T47D (cell line): ENCODE data around the gene METTL25.

Experiments used
- DNase-seq, 2 experiments: peaks; one replicate each; pipeline versions ENCODE4 v3.0.0 to v3.0.0-alpha.2; 2011 to 2012; ENCODE audit warnings: low read depth in 1 of 2, low spot score in 1 of 2
- JUND ChIP-seq: IDR thresholded peaks from 2 replicates; pipeline ENCODE4 v1.6.1; 2012; ENCODE audit warnings: low read depth
- in situ Hi-C: cut with HindIII; loops from 2 replicates; pipeline ENCODE4 v1.10.0; 2016; ENCODE audit warnings: low sequenced_read_pairs, low pct_unique_long_range_greater_than_20kb

METTL25 gene, protein sequence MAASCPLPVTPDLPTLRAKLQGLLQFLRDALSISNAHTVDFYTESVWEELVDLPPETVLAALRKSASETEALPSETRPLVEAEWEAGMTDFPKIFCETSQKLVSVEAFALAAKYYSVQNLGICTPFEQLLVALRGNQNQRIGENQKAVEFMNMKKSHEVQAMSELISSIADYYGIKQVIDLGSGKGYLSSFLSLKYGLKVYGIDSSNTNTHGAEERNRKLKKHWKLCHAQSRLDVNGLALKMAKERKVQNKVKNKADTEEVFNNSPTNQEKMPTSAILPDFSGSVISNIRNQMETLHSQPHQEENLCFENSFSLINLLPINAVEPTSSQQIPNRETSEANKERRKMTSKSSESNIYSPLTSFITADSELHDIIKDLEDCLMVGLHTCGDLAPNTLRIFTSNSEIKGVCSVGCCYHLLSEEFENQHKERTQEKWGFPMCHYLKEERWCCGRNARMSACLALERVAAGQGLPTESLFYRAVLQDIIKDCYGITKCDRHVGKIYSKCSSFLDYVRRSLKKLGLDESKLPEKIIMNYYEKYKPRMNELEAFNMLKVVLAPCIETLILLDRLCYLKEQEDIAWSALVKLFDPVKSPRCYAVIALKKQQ

DNA sequence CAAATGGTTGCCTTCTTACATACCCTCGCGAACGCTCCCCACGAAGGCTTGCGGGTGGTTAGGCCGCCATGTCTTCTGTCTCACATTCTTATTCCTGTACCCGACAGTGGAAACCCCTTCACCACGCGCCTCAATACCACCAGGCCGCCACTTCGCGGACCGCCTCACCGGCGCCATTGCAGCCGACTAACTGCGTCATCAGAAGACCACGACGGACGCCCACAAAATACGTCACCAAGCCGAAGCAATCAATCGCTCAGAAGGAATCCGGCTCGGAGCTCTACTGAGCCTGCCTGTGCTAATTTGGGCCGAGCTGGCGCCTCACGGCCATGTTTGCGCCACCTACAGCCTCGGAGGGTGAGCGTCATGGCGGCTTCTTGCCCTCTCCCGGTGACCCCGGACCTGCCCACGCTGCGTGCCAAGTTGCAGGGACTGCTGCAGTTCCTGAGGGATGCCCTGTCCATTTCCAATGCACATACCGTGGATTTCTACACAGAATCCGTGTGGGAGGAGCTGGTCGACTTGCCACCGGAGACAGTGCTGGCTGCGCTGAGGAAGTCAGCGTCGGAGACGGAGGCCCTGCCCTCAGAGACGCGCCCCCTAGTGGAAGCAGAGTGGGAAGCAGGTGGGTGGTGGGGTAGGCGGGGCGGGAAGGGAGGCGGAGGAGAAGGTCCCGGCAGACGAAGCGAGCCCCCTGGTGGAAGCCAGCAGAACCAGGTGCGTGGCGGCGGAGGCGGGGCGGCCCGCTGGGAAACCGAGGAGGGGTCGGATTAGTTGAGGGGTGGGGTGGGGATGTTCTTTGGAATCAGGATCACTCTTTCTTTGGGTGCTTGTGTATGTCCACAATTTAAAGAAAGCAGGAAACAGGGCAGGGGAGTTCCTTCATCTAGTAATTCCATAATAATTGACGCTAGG is at the start of gene METTL25, which contains the start of gene CCDC59:
TSS of gene METTL25 (plus strand) at position 330 of the 915 bp plus-strand sequence. CDS start at position 367, 37 bp downstream.
TSS of gene CCDC59 (minus strand) at position 188 of the 915 bp plus-strand sequence. CDS start at position 177, 11 bp downstream.
- in situ Hi-C loops: no loop called here
- DNase-seq: peak; percentile 80 to 99
- no peak for TF ChIP-seq JUND

GRCh38 chr12:82314406-82314892 is 43.9 kb upstream of the METTL25 start:
- in situ Hi-C loops: no loop called here
- TF ChIP-seq JUND: no peak
- DNase-seq: peak in 1 of 2 experiments; percentile 92

GRCh38 chr12:82319276-82319675 is 39.1 kb upstream of the METTL25 start:
- in situ Hi-C loops: no loop called here
- no peak for DNase-seq
- no peak for TF ChIP-seq JUND

GRCh38 chr12:82325540-82326336 is 32.6 kb upstream of the METTL25 start:
- in situ Hi-C loops: no loop called here
- TF ChIP-seq JUND: no peak
- no peak for DNase-seq

DNA sequence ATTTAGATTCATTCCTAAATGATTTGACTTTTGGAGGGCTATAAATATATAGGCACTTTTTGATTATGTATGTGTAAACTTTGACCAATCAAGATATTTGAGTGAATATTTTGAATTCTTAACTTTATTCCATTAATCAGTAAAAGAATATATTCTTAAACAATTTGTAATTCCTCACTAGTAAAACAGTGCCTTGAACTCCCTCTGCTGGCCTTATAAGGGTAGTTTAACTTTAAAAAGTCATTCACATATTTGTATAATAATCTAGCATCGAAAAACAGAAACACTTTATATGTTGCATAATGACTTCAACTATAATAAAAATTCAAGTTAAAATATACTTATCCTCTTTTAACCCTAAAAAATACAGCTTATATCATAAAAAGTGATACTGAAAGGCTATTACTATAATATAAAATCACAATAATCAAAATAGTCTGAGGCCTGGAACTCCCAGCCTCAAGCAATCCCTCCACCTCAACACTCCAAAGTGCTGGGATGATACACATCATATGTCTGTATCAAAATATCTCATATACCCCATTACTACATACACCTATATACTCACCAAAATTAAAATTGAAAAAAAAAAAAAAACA is 31.3 kb upstream of the METTL25 start:
- in situ Hi-C loops: no loop called here
- TF ChIP-seq JUND: no peak
- peak in 1 of 2 experiments; percentile 59 for DNase-seq

DNA sequence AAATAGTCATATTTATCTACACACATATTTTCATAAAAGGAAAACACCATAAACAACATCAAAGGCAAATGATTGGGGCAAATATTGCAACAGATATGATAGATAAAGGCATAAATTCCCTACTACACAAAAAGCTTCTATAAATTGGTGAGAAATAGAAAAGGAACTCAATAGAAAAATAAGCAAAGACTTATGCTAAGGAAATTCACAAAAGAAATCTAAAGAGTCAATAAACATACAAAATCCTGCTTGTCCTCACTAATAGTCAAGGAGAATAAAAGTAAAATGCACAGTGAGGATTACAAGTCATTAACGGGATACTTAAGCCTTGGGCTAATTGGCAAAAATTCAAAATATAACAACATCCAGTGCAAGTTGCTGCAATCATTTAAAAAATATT is 30.5 kb upstream of the METTL25 start:
- in situ Hi-C loops: no loop called here
- TF ChIP-seq JUND: no peak
- DNase-seq: no peak

DNA sequence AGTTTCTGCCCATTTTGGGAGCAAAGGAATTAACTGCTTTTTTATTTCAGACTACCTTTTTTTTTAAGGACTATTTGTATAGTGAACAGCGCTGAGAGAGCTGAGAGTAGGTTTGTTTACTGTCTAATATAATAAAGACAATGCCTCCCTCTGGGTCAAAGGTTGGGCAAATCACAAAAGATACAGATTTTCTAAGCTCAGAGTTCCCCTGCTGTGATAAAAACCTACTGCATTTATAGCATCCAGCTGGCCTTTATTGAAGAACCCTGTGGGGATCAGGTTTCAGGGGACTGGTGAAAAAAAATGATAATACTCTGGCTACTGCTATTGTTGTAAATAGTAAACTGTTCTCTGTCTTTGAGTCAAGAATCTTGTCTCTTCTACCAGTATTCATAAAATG is 28.8 kb upstream of the METTL25 start:
- no peak for TF ChIP-seq JUND
- in situ Hi-C loops: no loop called here
- no peak for DNase-seq

DNA sequence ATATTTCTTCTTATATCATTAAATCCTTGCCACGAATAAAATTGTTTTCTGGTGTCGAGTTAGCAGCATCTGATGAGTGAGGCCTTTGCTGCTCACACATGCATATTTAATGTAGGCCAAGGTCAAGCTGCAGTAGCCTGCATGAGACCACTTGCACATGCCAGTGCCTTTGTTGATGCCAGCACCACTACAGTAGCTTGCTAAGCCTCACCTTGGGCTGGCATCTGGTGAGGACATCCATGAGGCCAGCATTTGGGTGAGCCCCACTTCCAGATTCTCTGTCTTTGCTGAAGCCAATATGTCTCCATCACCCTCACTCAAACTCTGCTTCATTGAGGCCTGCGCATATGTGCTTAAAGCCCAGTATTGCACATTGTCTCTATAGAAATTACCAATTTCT is 8.2 kb upstream of the METTL25 start:
- TF ChIP-seq JUND: no peak
- in situ Hi-C loops: no loop called here
- DNase-seq: no peak

DNA sequence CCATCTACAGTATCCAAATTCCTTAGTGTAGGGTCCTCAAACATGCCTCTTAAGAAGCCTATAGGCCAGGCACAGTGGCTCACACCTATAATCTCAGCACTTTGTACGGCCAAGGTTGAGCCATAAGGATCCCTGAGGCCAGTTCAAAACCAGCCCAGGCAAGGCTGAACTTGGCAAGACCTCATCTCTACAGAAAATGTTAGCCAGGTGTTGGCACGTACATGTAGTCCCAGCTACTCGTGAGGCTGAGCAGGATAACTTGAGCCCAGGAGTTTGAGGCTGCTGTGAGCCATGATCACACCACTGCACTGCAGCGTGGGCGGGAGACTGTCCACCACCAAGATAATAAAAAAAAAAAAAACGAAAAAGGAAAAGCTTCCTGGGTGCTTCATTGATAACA is 6.9 kb upstream of the METTL25 start:
- in situ Hi-C loops: no loop called here
- TF ChIP-seq JUND: no peak
- no peak for DNase-seq

DNA sequence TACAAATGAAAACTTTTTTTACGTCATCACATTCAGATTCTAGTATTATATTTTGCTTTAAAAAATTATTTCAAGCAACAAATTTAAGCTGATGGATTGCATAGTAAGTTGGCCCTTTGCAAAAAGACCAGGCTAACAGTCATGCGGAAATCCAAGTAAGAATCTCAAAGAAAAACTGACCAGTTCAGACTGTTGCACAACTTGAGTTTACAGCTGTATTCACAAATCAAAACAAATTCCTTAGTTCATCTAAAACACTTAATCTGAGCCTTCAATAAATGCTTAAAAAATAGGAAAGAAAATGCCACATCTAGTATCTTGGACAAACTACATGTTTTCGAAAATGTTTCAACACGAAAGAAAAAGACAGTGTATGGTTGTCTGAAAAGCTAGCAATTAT is 989 bp upstream of the METTL25 start:
- in situ Hi-C loops: no loop called here
- DNase-seq: no peak
- TF ChIP-seq JUND: no peak

GRCh38 chr12:82357845-82358199 is 507 bp upstream of the METTL25 start:
- in situ Hi-C loops: no loop called here
- peak in 1 of 2 experiments; percentile 12 for DNase-seq
- TF ChIP-seq JUND: no peak
